GM12865 (cell line): ENCODE data around the gene DRAM2.

ENCODE experiments used
- DNase-seq: peaks from one replicate; pipeline ENCODE4 v3.0.0; 2010; ENCODE audit warnings: low read depth
- H3K4me3 ChIP-seq: 2 replicates; pipeline ENCODE4 v1.5.1; 2011; ENCODE audit warnings: mild to moderate bottlenecking, low read depth, low read length, control low read depth
- CTCF ChIP-seq: IDR thresholded peaks from 2 replicates; pipeline ENCODE4 v1.5.1; 2011; ENCODE audit warnings: low read length, control low read depth, low read depth, inconsistent platforms; ENCODE audit not compliant: insufficient read depth; ENCODE audit errors: missing control alignments

The DRAM2 gene

GRCh38 chr1:111139956-111140679 is at the start of gene DRAM2, which contains the start of gene CEPT1:
DRAM2 (minus strand) TSS chr1:111140093; CDS start chr1:111131554, 8,539 bp downstream.
CEPT1 (plus strand) TSS chr1:111140223; CDS start chr1:111147715, 7,492 bp downstream.
- no peak for TF ChIP-seq CTCF
- peak within 1 kb of the TSS; percentile 96 for H3K4me3 ChIP-seq
- peak; percentile 98 for DNase-seq

- DNase-seq: peak; percentile 4
- H3K4me3 ChIP-seq: no peak overlapping the region
- TF ChIP-seq CTCF: no peak
Measured at GRCh38 chr1:111184663-111185062, 44.8 kb upstream of the DRAM2 start.

GRCh38 chr1:111183308-111184069 is 43.6 kb upstream of the DRAM2 start:
- TF ChIP-seq CTCF: no peak
- DNase-seq: peak; percentile 10
- no peak overlapping the region for H3K4me3 ChIP-seq

GRCh38 chr1:111182052-111182451 is 42.2 kb upstream of the DRAM2 start:
- no peak for TF ChIP-seq CTCF
- H3K4me3 ChIP-seq: no peak overlapping the region
- no peak for DNase-seq

GRCh38 chr1:111179968-111180533 is 40.2 kb upstream of the DRAM2 start:
- H3K4me3 ChIP-seq: no peak overlapping the region
- DNase-seq: no peak
- TF ChIP-seq CTCF: no peak

- no peak for DNase-seq
- TF ChIP-seq CTCF: no peak
- no peak overlapping the region for H3K4me3 ChIP-seq
Measured at GRCh38 chr1:111176678-111177077, 36.8 kb upstream of the DRAM2 start.
